ENCODE measurements around the gene CSTF3. TPM values are rescaled to one million over a fixed set of nuclear protein-coding genes. Genes with fewer than 3 reads are reported as not detected.
A peak's percentile ranks its signal among the peaks of the same experiment; 100 is the strongest.

The CSTF3 gene
- total and polyA plus RNA-seq, 9 of the 15 experiments (the other 6 are each of a cell fraction or from before 2014, with no cell fraction given), result 37.0 to 111 (median 61.0) TPM

DNA sequence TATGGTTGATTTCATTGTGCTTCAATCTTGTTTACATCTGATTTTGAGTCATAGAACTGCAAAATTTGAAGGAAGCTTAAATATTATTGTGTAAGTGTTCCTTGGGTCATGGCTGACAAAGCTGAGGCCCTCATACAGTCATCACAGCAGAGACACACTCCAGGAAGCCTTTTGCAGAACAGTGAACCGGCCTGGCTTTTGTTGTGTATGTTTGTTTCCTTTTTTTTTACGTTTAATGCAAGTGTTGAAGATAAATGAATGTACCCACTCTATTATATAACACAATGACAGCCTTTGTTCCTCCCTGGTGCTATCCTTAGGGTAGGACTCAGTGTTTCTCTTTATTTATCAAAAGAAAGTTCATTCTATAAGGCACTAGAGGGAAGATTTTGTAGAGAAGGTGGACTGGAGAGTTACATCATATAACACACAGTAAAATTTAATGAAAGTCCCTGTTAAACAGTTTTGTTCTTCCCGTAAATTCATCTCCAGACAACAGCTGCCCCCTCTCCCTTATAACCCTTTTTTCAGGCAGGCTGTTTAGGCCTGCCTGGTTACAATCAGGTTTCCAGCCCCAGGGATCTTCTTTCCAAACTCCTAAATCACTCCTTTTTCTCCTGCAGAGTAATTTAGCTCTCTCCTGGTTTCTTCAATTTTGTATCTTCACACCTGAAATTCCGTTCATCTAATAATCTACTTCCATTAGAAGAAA lies 34.3 kb upstream of the CSTF3 start:
- no peak for DNase-seq (ENCODE audit: extremely low read depth in 1 of 4, low spot score in 3 of 4)
- Histone ChIP-seq H3K9me1 (ENCODE audit: control insufficient read depth, insufficient read depth, low read length) (no peaks in the 10 kb centered on the region), H3K9me3 (replicated peaks; ENCODE audit: control insufficient read depth, insufficient read depth, low read depth, low read length) (no peaks in the 10 kb centered on the region), H3K4me1 (replicated peaks in 1 of 2; ENCODE audit: control insufficient read depth in 2 of 2, insufficient read depth in 2 of 2, low read length in 2 of 2) (peaks cover 0 to 4% of the 10 kb centered on the region in 2 experiments; a peak in 2 of 5 replicates), H3K4me2 (ENCODE audit: insufficient read depth, low read length) (no peak overlapping the region), H3K9ac (ENCODE audit: insufficient read depth in 1 of 2, low read depth in 2 of 2, low read length in 2 of 2) (no peak overlapping the region), H4K20me1 (replicated peaks; ENCODE audit: control insufficient read depth, insufficient read depth, low read length) (0 out of 2 replicates have a peak, but pooled peaks cover 4% of the 10 kb centered on the region), H3K79me2 (ENCODE audit: control insufficient read depth, insufficient read depth, low read length) (no peaks in the 10 kb centered on the region), H3K36me3 (ENCODE audit: control insufficient read depth, insufficient read depth, low read length) (no peaks in the 10 kb centered on the region), H3K27me3 (ENCODE audit: control insufficient read depth in 2 of 2, insufficient read depth in 2 of 2, low read length in 2 of 2) (no peaks in the 10 kb centered on the region), H3K27ac (ENCODE audit: extremely low read depth, low read depth, low read length) (no peak overlapping the region), H3K4me3 (no peak overlapping the region), H2AFZ (ENCODE audit: low read depth, low read length) (no peak overlapping the region)
- FAIRE-seq, result no peak
- CTCF ChIA-PET (ENCODE audit: low intra/inter-chr PET ratio), result no interaction called here
- no peak for ATAC-seq
- TF ChIP-seq NCOR1 (IDR thresholded peaks at IDR 0.05), result no peak
- TF ChIP-seq TOE1 (IDR thresholded peaks at IDR 0.05; ENCODE audit: borderline replicate concordance), result no peak
- no peak for TF ChIP-seq TOE1 (CRISPR knock-in tag; IDR thresholded peaks at IDR 0.05; ENCODE audit: borderline replicate concordance, low read depth)
- intact Hi-C loops (cut with micrococcal nuclease), result no loop called here
- WGBS (ENCODE audit: insufficient coverage, low coverage, missing lambda C conversion rate), result 19% methylated on average over 4 of the region's 4 CpGs
- POLR2A ChIA-PET, result interaction anchor here (0.6 kb wide), 1 partner anchor 64 kb away, joined by 3 read pairs; no protein-coding TSS in a partner anchor
- in situ Hi-C loops (cut with MboI), result no loop called here
- BruUV-seq (replicated peaks), result no TSS peak

DNA sequence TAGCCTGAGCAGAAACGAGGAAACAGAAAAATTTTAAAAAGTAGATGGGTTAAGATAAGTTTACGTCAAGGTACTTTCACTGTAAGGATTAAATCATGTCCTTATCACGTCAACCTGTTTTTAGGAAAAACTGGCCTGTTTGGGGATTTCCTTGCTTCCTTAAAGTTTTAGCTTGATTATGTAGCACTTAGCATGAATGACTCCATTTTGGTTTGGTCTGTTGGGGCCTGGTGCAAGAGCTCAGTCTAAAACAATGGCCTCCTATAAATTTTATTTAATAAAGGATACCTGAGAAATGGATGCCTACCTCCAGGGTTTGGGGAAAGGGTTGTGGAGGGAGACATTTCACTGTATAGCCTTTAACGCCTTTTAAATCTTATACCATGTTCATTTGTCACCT lies 33.2 kb upstream of the CSTF3 start:
- Histone ChIP-seq H3K79me2 (ENCODE audit: control insufficient read depth, insufficient read depth, low read length) (no peaks in the 10 kb centered on the region), H3K9me1 (ENCODE audit: control insufficient read depth, insufficient read depth, low read length) (no peaks in the 10 kb centered on the region), H3K4me2 (ENCODE audit: insufficient read depth, low read length) (no peak overlapping the region), H4K20me1 (replicated peaks; ENCODE audit: control insufficient read depth, insufficient read depth, low read length) (0 out of 2 replicates have a peak, but pooled peaks cover 4% of the 10 kb centered on the region), H3K4me3 (no peak overlapping the region), H3K36me3 (ENCODE audit: control insufficient read depth, insufficient read depth, low read length) (no peaks in the 10 kb centered on the region), H3K4me1 (replicated peaks in 1 of 2; ENCODE audit: control insufficient read depth in 2 of 2, insufficient read depth in 2 of 2, low read length in 2 of 2) (peaks cover 0 to 4% of the 10 kb centered on the region in 2 experiments; a peak in 1 of 5 replicates), H3K27me3 (ENCODE audit: control insufficient read depth in 2 of 2, insufficient read depth in 2 of 2, low read length in 2 of 2) (no peaks in the 10 kb centered on the region), H3K27ac (ENCODE audit: extremely low read depth, low read depth, low read length) (no peak overlapping the region), H3K9ac (ENCODE audit: insufficient read depth in 1 of 2, low read depth in 2 of 2, low read length in 2 of 2) (no peak overlapping the region), H2AFZ (ENCODE audit: low read depth, low read length) (no peak overlapping the region), H3K9me3 (replicated peaks; ENCODE audit: control insufficient read depth, insufficient read depth, low read depth, low read length) (no peaks in the 10 kb centered on the region)
- ChIA-PET POLR2A (interaction anchor here (0.8 kb wide), 1 partner anchor 24 kb away, joined by 3 read pairs; no protein-coding TSS in a partner anchor), CTCF (ENCODE audit: low intra/inter-chr PET ratio) (no interaction called here)
- intact Hi-C loops (cut with micrococcal nuclease), result no loop called here
- BruUV-seq (replicated peaks), result no TSS peak
- DNase-seq (ENCODE audit: extremely low read depth in 1 of 4, low spot score in 3 of 4) (no peak), ATAC-seq (no peak), FAIRE-seq (no peak)
- WGBS (ENCODE audit: insufficient coverage, low coverage, missing lambda C conversion rate), result 35% methylated on average over 4 of the region's 4 CpGs
- in situ Hi-C loops (cut with MboI), result no loop called here
- TF ChIP-seq ZNF740 (CRISPR knock-in tag; IDR thresholded peaks at IDR 0.05) (no peak), ZNF740 (tag; IDR thresholded peaks at IDR 0.05) (peak in 1 of 2 experiments; percentile 38; a peak in 1 of 4 replicates), POLR2H (tag; IDR thresholded peaks at IDR 0.05; ENCODE audit: low read depth) (no peak), NR4A1 (CRISPR knock-in tag; IDR thresholded peaks at IDR 0.05) (no peak), NR4A1 (tag; IDR thresholded peaks at IDR 0.05) (0 out of 2 replicates have a peak, but pooled peaks have one; percentile 43), LARP7 (IDR thresholded peaks at IDR 0.05) (no peak), PTRF (tag; IDR thresholded peaks at IDR 0.05) (peak; percentile 74)
- TF ChIP-seq, protein P1, sequence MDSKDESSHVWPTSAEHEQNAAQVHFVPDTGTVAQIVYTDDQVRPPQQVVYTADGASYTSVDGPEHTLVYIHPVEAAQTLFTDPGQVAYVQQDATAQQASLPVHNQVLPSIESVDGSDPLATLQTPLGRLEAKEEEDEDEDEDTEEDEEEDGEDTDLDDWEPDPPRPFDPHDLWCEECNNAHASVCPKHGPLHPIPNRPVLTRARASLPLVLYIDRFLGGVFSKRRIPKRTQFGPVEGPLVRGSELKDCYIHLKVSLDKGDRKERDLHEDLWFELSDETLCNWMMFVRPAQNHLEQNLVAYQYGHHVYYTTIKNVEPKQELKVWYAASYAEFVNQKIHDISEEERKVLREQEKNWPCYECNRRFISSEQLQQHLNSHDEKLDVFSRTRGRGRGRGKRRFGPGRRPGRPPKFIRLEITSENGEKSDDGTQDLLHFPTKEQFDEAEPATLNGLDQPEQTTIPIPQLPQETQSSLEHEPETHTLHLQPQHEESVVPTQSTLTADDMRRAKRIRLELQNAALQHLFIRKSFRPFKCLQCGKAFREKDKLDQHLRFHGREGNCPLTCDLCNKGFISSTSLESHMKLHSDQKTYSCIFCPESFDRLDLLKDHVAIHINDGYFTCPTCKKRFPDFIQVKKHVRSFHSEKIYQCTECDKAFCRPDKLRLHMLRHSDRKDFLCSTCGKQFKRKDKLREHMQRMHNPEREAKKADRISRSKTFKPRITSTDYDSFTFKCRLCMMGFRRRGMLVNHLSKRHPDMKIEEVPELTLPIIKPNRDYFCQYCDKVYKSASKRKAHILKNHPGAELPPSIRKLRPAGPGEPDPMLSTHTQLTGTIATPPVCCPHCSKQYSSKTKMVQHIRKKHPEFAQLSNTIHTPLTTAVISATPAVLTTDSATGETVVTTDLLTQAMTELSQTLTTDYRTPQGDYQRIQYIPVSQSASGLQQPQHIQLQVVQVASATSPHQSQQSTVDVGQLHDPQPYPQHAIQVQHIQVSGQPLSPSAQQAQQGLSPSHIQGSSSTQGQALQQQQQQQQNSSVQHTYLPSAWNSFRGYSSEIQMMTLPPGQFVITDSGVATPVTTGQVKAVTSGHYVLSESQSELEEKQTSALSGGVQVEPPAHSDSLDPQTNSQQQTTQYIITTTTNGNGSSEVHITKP (IDR thresholded peaks at IDR 0.05; ENCODE audit: partially characterized antibody), result no peak
